Activated CD4-positive, CD25-positive, alpha-beta regulatory T cell treated with anti-CD3 and anti-CD28 coated beads, Interleukin-2, amount 50 U/mL, for 16 hours (primary cell): ENCODE results near the gene ADCY9.

Experiments used
- DNase-seq: peaks from one replicate; pipeline ENCODE4 v3.0.0-alpha.2; 2020; ENCODE audit warnings: low read depth, low spot score

The ADCY9 gene

DNA sequence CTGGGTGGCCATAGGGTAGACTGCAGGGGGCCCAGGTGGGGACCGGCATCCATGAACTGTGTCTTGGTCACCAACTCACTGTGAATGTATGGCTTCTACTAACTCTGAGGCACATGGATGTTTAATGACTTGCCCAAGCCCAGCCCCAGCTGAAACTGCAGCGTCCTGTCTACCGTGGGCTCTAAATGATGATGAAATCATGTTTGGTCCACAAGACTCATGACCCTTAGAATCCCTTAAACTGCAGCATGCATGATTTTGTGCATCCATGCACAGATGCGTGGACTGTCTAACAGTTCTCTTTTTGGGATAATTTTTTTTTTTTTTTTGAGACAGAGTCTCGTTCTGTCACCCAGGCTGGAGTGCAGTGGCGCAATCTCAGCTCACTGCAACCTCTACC is 203.3 kb downstream of the ADCY9 start:
- no peak for DNase-seq
